Esophagus squamous epithelium (tissue), 4 donors: ENCODE data around the gene CAMLG.

Experiments
- CTCF ChIP-seq, 6 experiments: fragments of 450-650 bp in 4 of 6; fragments of 200-600 bp in 2 of 6; sonication (generic) in 2 of 6; IDR thresholded peaks; one replicate each; pipeline ENCODE4 v1.5.1; 2016 to 2019; ENCODE audit warnings: antibody characterized with exemption in 6 of 6, mild to moderate bottlenecking in 4 of 6, moderate library complexity in 4 of 6
- POLR2A ChIP-seq, 4 donors: fragments of 450-650 bp; IDR thresholded peaks; one replicate each; pipeline ENCODE4 v1.6.1; 2017; ENCODE audit warnings: antibody characterized with exemption in 4 of 4, mild to moderate bottlenecking in 4 of 4, moderate library complexity in 3 of 4

GRCh38 chr5:134738963-134739661 lies 764 bp downstream of the CAMLG start:
- TF ChIP-seq CTCF (IDR thresholded peaks at IDR 0.05), result peak in 2 of 6 experiments; percentile 17 to 23
- no peak for TF ChIP-seq POLR2A (IDR thresholded peaks at IDR 0.05)
